ENCODE data around the gene HIC2. TPM values are rescaled to one million over a fixed set of nuclear protein-coding genes. Genes with fewer than 3 reads are reported as not detected.
A peak's percentile ranks its signal among the peaks of the same experiment; 100 is the strongest.
"Not testable (repeated sequence)": the region's sequence is repeated elsewhere in the genome, so short reads cannot be mapped to it uniquely, and the experiment has no call there.

HIC2 gene, protein sequence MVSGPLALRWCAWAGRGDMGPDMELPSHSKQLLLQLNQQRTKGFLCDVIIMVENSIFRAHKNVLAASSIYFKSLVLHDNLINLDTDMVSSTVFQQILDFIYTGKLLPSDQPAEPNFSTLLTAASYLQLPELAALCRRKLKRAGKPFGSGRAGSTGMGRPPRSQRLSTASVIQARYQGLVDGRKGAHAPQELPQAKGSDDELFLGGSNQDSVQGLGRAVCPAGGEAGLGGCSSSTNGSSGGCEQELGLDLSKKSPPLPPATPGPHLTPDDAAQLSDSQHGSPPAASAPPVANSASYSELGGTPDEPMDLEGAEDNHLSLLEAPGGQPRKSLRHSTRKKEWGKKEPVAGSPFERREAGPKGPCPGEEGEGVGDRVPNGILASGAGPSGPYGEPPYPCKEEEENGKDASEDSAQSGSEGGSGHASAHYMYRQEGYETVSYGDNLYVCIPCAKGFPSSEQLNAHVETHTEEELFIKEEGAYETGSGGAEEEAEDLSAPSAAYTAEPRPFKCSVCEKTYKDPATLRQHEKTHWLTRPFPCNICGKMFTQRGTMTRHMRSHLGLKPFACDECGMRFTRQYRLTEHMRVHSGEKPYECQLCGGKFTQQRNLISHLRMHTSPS
- total RNA-seq, result 4.2 TPM
- polyA plus RNA-seq (ENCODE audit: insufficient read depth in 1 of 8, insufficient read length in 8 of 8, low replicate concordance in 1 of 8), result 1 to 10 TPM; 4.5 to 9.6 (median 5.8) TPM
- long read RNA-seq, donor 1, full-length matches to known transcripts, result 2 of 2 reads
- long read RNA-seq, donor 1, partial matches to known transcripts, result 0 of 2 reads
- long read RNA-seq, donor 1, other reads (novel, unspliced or antisense), result 0 of 2 reads
- long read RNA-seq, donor 2, result 0 reads
- long read RNA-seq, donor 3, full-length matches to known transcripts, result 4 of 4 reads
- long read RNA-seq, donor 3, partial matches to known transcripts, result 0 of 4 reads
- long read RNA-seq, donor 3, other reads (novel, unspliced or antisense), result 0 of 4 reads
- long read RNA-seq, donor 4, result 0 reads
- long read RNA-seq, donor 5, full-length matches to known transcripts, result 1 of 1 reads
- long read RNA-seq, donor 5, partial matches to known transcripts, result 0 of 1 reads
- long read RNA-seq, donor 5, other reads (novel, unspliced or antisense), result 0 of 1 reads
- long read RNA-seq, donor 6, full-length matches to known transcripts, result 1 of 1 reads
- long read RNA-seq, donor 6, partial matches to known transcripts, result 0 of 1 reads
- long read RNA-seq, donor 6, other reads (novel, unspliced or antisense), result 0 of 1 reads
- long read RNA-seq, donor 7, full-length matches to known transcripts, result 1 of 1 reads
- long read RNA-seq, donor 7, partial matches to known transcripts, result 0 of 1 reads
- long read RNA-seq, donor 7, other reads (novel, unspliced or antisense), result 0 of 1 reads
- long read RNA-seq, donor 8, result 0 reads
- long read RNA-seq, donor 9, full-length matches to known transcripts, result 2 of 2 reads
- long read RNA-seq, donor 9, partial matches to known transcripts, result 0 of 2 reads
- long read RNA-seq, donor 9, other reads (novel, unspliced or antisense), result 0 of 2 reads
- long read RNA-seq, donor 10, result 0 reads
- long read RNA-seq, donor 11, full-length matches to known transcripts, result 3 of 3 reads
- long read RNA-seq, donor 11, partial matches to known transcripts, result 0 of 3 reads
- long read RNA-seq, donor 11, other reads (novel, unspliced or antisense), result 0 of 3 reads

DNA sequence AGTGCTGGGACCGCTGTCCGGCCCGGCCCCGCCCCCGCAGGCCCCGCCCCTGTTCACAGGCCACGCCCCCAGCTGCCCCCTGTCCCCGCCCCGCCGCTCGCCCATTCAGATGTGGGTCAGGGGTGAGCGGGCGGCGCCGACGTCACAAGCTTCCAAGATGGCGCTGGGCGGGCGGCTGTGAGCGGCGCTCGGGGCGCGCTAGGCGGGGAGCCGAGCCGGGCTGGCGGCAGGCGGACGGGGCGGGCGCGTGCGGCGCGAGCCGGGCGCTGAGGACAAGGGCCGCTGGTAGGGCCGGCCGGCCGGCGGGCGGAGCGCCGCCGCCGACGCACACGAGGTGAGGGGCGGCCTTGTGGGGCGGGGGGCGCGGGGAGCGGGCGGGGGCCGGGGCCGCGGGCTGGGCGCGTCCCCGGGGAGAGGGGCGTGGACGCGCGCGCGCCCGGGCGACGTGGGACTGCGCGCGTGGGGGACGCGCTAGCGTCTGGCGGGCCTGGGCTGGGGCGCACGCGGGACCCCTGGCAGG is at the start of gene HIC2:
Gene HIC2, plus strand, starts transcription at position 145 of the 520 bp plus-strand sequence. CDS start 25,461 bp downstream, outside the sequence.
- H3K9me3 ChIP-seq (replicated peaks; ENCODE audit: control insufficient read depth, low read depth, low read length); DNase-seq; H3K36me3 ChIP-seq (ENCODE audit: control insufficient read depth, insufficient read depth, low read length); H3K4me1 ChIP-seq (ENCODE audit: control insufficient read depth, insufficient read depth, low read length); H3K27me3 ChIP-seq (ENCODE audit: control insufficient read depth, insufficient read depth, low read length); H3K27ac ChIP-seq (ENCODE audit: low read length): not testable (repeated sequence)
- peak within 1 kb of the TSS; percentile 42 for H3K4me3 ChIP-seq (ENCODE audit: low read length)
- no CpG with 5 or more reads among the region's 81 CpGs for whole genome bisulfite sequencing (ENCODE audit: insufficient coverage)

DNA sequence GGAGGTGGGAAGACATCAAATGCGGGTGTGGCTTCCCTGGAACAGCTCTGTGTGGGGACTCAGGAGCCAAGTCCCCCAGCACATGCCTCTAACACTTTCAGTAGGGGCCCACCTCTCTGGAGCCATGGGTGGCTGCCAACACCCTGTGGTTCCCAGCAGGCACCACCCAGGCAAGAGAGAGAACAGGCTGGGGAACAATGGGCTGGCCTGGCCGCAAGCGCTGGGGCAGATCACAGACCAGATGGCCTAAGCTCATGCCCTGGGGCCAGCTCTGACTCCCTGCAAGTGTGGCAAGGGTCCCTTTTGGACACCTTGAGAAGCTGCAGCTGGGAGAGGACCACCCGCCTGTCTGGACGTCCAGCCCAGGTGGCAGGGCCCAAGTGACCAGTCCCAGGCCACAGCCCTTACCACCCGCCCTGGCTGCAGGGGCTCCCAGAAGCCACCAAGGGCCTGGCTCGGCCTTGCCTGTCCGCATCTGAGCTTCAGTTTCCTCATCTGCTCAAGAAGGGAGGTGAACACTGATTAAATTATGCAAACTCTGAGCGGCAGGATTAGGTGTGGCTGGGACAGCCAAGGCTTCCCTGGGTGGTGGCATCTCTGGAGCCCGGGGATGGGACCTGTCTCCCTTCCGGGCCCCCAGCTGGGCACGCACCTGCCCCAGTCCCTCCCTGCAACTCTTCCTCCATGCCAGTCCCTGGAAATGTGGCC is 48.4 kb upstream of the HIC2 start:
- not testable (repeated sequence) for DNase-seq; H3K27me3 ChIP-seq (ENCODE audit: control insufficient read depth, insufficient read depth, low read length); H3K27ac ChIP-seq (ENCODE audit: low read length); H3K4me3 ChIP-seq (ENCODE audit: low read length); H3K4me1 ChIP-seq (ENCODE audit: control insufficient read depth, insufficient read depth, low read length); H3K36me3 ChIP-seq (ENCODE audit: control insufficient read depth, insufficient read depth, low read length); H3K9me3 ChIP-seq (replicated peaks; ENCODE audit: control insufficient read depth, low read depth, low read length)
- WGBS (ENCODE audit: insufficient coverage), result 77% methylated on average over 3 of the region's 12 CpGs

DNA sequence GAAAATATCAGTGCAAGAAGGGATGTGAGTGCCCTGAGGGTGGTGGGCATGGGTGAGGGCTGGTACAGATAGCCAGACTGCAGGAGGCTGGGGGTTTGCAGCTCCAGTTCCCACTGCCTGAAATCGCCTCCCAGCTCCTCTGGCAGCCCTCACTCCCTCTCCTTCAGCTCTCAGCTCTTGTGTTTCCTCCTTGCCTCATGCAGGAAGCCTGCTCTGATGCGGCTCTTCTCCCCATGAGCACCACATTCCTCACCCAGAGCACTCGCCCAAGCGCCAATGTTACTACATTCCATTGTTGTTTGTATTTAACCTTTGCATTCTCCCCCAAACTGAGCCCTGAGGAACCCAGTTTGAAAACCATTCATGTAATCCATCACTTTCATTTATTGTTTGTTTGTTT is 41.3 kb upstream of the HIC2 start:
- DNase-seq; H3K4me1 ChIP-seq (ENCODE audit: control insufficient read depth, insufficient read depth, low read length); H3K9me3 ChIP-seq (replicated peaks; ENCODE audit: control insufficient read depth, low read depth, low read length); H3K36me3 ChIP-seq (ENCODE audit: control insufficient read depth, insufficient read depth, low read length); H3K27me3 ChIP-seq (ENCODE audit: control insufficient read depth, insufficient read depth, low read length); H3K4me3 ChIP-seq (ENCODE audit: low read length); H3K27ac ChIP-seq (ENCODE audit: low read length): not testable (repeated sequence)
- WGBS (ENCODE audit: insufficient coverage), result no CpG with 5 or more reads among the region's 4 CpGs

DNA sequence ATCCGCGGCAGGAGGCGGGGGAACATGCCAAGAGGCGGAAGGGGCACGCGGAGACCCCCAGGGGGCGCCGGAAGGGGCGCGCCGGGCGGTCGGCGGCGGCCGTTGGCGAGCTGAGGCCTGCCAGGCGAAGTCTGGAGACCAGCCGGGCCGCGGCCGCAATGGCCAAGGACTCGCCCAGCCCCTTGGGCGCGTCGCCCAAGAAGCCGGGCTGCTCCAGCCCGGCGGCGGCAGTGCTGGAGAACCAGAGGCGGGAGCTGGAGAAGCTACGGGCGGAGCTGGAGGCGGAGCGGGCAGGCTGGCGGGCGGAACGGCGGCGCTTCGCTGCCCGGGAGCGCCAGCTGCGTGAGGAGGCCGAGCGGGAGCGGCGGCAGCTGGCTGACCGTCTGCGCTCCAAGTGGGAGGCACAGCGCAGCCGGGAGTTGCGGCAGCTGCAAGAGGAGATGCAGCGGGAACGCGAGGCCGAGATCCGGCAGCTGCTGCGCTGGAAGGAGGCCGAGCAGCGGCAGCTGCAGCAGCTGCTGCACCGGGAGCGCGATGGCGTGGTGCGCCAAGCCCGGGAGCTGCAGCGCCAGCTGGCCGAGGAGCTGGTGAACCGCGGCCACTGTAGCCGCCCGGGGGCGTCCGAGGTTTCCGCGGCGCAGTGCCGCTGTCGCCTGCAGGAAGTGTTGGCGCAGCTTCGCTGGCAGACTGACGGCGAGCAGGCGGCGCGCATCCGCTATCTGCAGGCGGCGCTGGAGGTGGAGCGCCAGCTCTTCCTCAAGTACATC is 33.3 kb upstream of the HIC2 start, which contains the start of gene RIMBP3B:
Gene RIMBP3B, plus strand, starts transcription at position 51 of the 767 bp plus-strand sequence. Its CDS starts 108 bp downstream, at position 159.
- no CpG with 5 or more reads among the region's 91 CpGs for WGBS (ENCODE audit: insufficient coverage)
- not testable (repeated sequence) for H3K4me1 ChIP-seq (ENCODE audit: control insufficient read depth, insufficient read depth, low read length); H3K27ac ChIP-seq (ENCODE audit: low read length)

DNA sequence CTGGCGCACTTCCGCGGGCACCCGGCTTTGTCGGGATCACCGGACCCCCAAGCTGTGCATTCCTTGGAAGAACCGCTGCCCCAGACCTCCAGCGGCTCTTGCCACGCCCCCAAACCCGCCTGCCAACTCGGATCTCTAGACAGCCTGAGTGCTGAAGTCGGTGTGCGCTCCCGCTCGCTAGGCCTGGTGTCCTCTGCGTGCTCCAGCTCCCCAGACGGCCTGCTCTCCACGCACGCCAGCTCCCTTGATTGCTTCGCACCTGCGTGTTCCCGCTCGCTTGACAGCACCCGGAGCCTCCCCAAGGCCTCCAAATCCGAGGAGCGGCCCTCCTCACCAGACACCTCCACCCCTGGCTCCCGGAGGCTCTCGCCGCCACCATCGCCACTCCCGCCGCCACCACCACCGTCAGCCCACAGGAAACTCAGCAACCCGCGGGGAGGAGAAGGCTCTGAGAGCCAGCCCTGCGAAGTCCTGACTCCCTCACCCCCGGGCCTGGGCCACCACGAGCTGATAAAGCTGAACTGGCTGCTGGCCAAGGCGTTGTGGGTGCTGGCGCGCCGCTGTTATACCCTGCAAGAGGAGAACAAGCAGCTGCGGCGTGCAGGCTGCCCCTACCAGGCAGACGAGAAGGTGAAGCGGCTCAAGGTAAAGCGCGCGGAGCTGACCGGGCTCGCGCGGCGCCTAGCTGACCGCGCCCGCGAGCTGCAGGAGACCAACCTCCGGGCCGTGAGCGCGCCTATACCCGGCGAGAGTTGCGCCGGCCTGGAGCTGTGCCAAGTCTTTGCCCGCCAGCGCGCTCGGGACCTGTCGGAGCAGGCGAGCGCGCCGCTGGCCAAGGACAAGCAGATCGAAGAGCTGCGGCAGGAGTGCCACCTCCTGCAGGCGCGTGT is 32.5 kb upstream of the HIC2 start:
- not testable (repeated sequence) for H3K36me3 ChIP-seq (ENCODE audit: control insufficient read depth, insufficient read depth, low read length)

More for the DNA sequence above, 33.3 kb upstream of the HIC2 start, which contains the start of gene RIMBP3B:
- H3K36me3 ChIP-seq (ENCODE audit: control insufficient read depth, insufficient read depth, low read length); H3K9me3 ChIP-seq (replicated peaks; ENCODE audit: control insufficient read depth, low read depth, low read length); DNase-seq; H3K27me3 ChIP-seq (ENCODE audit: control insufficient read depth, insufficient read depth, low read length); H3K4me3 ChIP-seq (ENCODE audit: low read length): not testable (repeated sequence)

DNA sequence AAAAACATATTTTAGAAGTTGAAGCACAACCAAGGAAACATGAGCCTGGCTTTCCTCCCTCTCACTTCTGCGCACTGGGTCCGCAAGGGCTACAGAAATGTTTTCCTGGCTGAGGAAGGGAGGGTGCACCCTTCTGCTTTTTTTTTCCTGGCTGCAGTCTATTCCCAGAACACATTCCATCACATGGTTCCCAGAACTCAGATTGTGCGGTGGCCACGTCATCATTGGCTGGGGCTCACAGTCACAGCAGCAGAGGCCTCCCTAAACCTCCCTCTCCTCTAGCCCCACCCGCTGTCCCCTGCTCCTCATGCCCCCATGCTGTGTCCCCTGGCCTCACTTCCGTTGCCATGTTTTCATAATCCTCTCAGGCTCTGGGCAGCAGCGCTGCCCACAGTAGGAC is 27.7 kb upstream of the HIC2 start:
- H3K4me1 ChIP-seq (ENCODE audit: control insufficient read depth, insufficient read depth, low read length); H3K27ac ChIP-seq (ENCODE audit: low read length); DNase-seq; H3K9me3 ChIP-seq (replicated peaks; ENCODE audit: control insufficient read depth, low read depth, low read length); H3K4me3 ChIP-seq (ENCODE audit: low read length); H3K27me3 ChIP-seq (ENCODE audit: control insufficient read depth, insufficient read depth, low read length); H3K36me3 ChIP-seq (ENCODE audit: control insufficient read depth, insufficient read depth, low read length): not testable (repeated sequence)
- no CpG with 5 or more reads among the region's 7 CpGs for WGBS (ENCODE audit: insufficient coverage)

More for the DNA sequence above, 32.5 kb upstream of the HIC2 start:
- not testable (repeated sequence) for H3K9me3 ChIP-seq (replicated peaks; ENCODE audit: control insufficient read depth, low read depth, low read length); DNase-seq; H3K4me3 ChIP-seq (ENCODE audit: low read length); H3K4me1 ChIP-seq (ENCODE audit: control insufficient read depth, insufficient read depth, low read length); H3K27me3 ChIP-seq (ENCODE audit: control insufficient read depth, insufficient read depth, low read length); H3K27ac ChIP-seq (ENCODE audit: low read length)
- no CpG with 5 or more reads among the region's 79 CpGs for WGBS (ENCODE audit: insufficient coverage)

DNA sequence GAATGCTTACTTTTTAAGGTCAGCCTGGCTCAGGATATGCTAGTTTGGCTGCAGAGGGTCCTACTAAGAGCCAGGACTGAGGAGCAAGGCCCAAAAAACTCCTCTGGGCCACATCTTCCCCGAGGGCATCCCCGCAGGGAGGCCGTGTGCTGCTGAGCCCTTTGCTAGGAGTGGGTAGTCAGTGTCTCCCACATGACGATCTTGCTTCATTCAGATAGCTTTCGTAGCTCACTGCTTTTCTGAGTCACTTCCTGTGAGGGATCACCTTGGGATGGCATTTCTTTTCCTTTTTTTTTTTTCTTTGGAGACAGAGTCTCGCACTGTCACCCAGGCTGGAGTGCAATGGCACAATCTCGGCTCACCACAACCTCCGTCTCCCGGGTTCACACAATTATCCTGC is 27.2 kb upstream of the HIC2 start:
- no CpG with 5 or more reads among the region's 9 CpGs for WGBS (ENCODE audit: insufficient coverage)

DNA sequence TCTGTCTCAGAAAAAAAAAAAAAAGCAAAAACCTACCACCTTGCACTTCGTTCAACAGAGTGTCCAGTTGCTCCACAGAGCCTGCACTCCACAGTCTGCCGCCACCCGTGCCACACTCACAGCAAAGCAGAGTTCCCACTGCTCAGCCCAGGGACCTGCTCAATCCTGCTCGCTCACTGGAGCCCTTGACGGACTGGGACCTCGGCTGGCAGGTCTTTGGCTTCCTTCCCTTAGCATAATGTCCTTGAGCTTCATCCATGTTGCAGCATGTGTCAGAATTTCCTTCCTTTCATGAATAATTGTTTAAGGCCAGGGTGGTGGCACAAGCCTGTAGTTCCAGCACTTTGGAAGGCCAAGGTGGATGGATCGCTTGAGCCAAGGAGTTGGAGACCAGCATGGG is 22.6 kb upstream of the HIC2 start:
- not testable (repeated sequence) for H3K4me1 ChIP-seq (ENCODE audit: control insufficient read depth, insufficient read depth, low read length); H3K4me3 ChIP-seq (ENCODE audit: low read length); H3K27ac ChIP-seq (ENCODE audit: low read length); DNase-seq; H3K27me3 ChIP-seq (ENCODE audit: control insufficient read depth, insufficient read depth, low read length); H3K9me3 ChIP-seq (replicated peaks; ENCODE audit: control insufficient read depth, low read depth, low read length); H3K36me3 ChIP-seq (ENCODE audit: control insufficient read depth, insufficient read depth, low read length)
- no CpG with 5 or more reads among the region's 7 CpGs for WGBS (ENCODE audit: insufficient coverage)

More for the DNA sequence above, 27.2 kb upstream of the HIC2 start:
- not testable (repeated sequence) for H3K9me3 ChIP-seq (replicated peaks; ENCODE audit: control insufficient read depth, low read depth, low read length); H3K4me3 ChIP-seq (ENCODE audit: low read length); H3K4me1 ChIP-seq (ENCODE audit: control insufficient read depth, insufficient read depth, low read length); H3K27ac ChIP-seq (ENCODE audit: low read length); DNase-seq; H3K36me3 ChIP-seq (ENCODE audit: control insufficient read depth, insufficient read depth, low read length); H3K27me3 ChIP-seq (ENCODE audit: control insufficient read depth, insufficient read depth, low read length)
